Smooth muscle cell (in vitro differentiated cells): ENCODE results near the gene ZFHX2. TPM values are rescaled to one million over a fixed set of nuclear protein-coding genes. Genes with fewer than 3 reads are reported as not detected.

Source experiments
- DNase-seq: peaks from one replicate; lab custom pipeline; 2025; ENCODE audit not compliant: unreplicated experiment; lab: John Stamatoyannopoulos, UW
- H2AFZ ChIP-seq: fragments of 200-600 bp; sonication (generic); 2 replicates; pipeline ENCODE4 v1.6.0; 2016; ENCODE audit warnings: antibody characterized with exemption, low read depth, mild to moderate bottlenecking
- H3F3A ChIP-seq: fragments of 200-600 bp; sonication (generic); 2 replicates; pipeline ENCODE4 v1.6.0; 2017; ENCODE audit warnings: antibody characterized with exemption, low read depth
- H3K27ac ChIP-seq: fragments of 200-600 bp; sonication (generic); 2 replicates; pipeline ENCODE4 v1.5.1; 2016; ENCODE audit warnings: low read depth, mild to moderate bottlenecking
- H3K27me3 ChIP-seq: fragments of 200-600 bp; sonication (generic); 2 replicates; pipeline ENCODE4 v1.6.1; 2016; ENCODE audit warnings: low read depth, mild to moderate bottlenecking
- H3K36me3 ChIP-seq: fragments of 200-600 bp; sonication (generic); 2 replicates; pipeline ENCODE4 v1.5.1; 2016; ENCODE audit warnings: low read depth
- H3K4me1 ChIP-seq: fragments of 200-600 bp; sonication (generic); 2 replicates; pipeline ENCODE4 v1.5.1; 2016; ENCODE audit warnings: low read depth
- H3K4me2 ChIP-seq: fragments of 200-600 bp; sonication (generic); 2 replicates; pipeline ENCODE4 v1.6.0; 2016; ENCODE audit warnings: mild to moderate bottlenecking
- H3K4me3 ChIP-seq: fragments of 200-600 bp; sonication (generic); 2 replicates; pipeline ENCODE4 v1.5.1; 2016; ENCODE audit warnings: mild to moderate bottlenecking
- H3K79me2 ChIP-seq: fragments of 200-600 bp; sonication (generic); 2 replicates; pipeline ENCODE4 v1.6.0; 2016; ENCODE audit warnings: low read depth, mild to moderate bottlenecking
- H3K9ac ChIP-seq: fragments of 200-600 bp; sonication (generic); 2 replicates; pipeline ENCODE4 v1.6.0; 2016; ENCODE audit warnings: low read depth
- H3K9me3 ChIP-seq: fragments of 200-600 bp; sonication (generic); replicated peaks from 2 replicates; pipeline ENCODE4 v1.5.1; 2016; ENCODE audit warnings: low read depth
- H4K20me1 ChIP-seq: fragments of 200-600 bp; sonication (generic); 2 replicates; pipeline ENCODE4 v1.6.0; 2016; ENCODE audit warnings: low read depth
- CTCF ChIP-seq: fragments of 200-600 bp; sonication (generic); IDR thresholded peaks from 2 replicates; pipeline ENCODE4 v1.5.1; 2017; ENCODE audit warnings: borderline replicate concordance, mild to moderate bottlenecking, antibody characterized with exemption; ENCODE audit not compliant: insufficient read depth, poor library complexity, severe bottlenecking
- WGBS: methylation state at CpG from one replicate; pipeline ENCODE4 v1.1.7; 2016; ENCODE audit warnings: low lambda C conversion rate; 5-methylcytosine and 5-hydroxymethylcytosine counted together
- polyA plus RNA-seq: library from polyadenylated mRNA; unstranded; fragments of >200 nt; fragmentation: Nextera tagmentation; extraction: Ambion mirVana; gene quantifications from 2 replicates; pipeline ENCODE4 v1.2.1, GENCODE V29; 2016
- total RNA-seq: library from RNA; depleted of rRNA; stranded (reverse); fragments of >200 nt; gene quantifications from 2 replicates; pipeline ENCODE4 v1.2.3, GENCODE V29; 2014

ZFHX2 gene
- total and polyA plus RNA-seq, 2 experiments from 2014 or later = 0.27 to 1.4 TPM

- Histone ChIP-seq H3K27ac (no peak overlapping the region), H3F3A (peaks cover 6% of the 10 kb centered on the region), H3K9ac (no peak overlapping the region), H3K27me3 (peaks cover 2% of the 10 kb centered on the region), H3K79me2 (no peaks in the 10 kb centered on the region), H3K4me2 (peak overlapping the region; percentile 97), H3K9me3 (no peaks in the 10 kb centered on the region), H3K4me1 (peaks cover 24% of the 10 kb centered on the region), H3K36me3 (no peaks in the 10 kb centered on the region), H4K20me1 (no peaks in the 10 kb centered on the region), H3K4me3 (peak overlapping the region; percentile 68), H2AFZ (no peak overlapping the region)
- DNase-seq = no peak
- 91% methylated on average over 2 of the region's 2 CpGs for WGBS
- no peak for TF ChIP-seq CTCF
Observed at GRCh38 chr14:23568021-23568599, 16.5 kb upstream of the ZFHX2 start.

- Histone ChIP-seq H3K27ac (no peak within 1 kb of the TSS), H3K36me3 (no peaks in the 10 kb centered on the region), H3K79me2 (no peaks in the 10 kb centered on the region), H3F3A (peaks cover 6% of the 10 kb centered on the region), H3K4me1 (peaks cover 24% of the 10 kb centered on the region), H4K20me1 (no peaks in the 10 kb centered on the region), H3K4me2 (peak within 1 kb of the TSS; percentile 97), H3K9me3 (no peaks in the 10 kb centered on the region), H3K9ac (peak within 1 kb of the TSS; percentile 42), H3K4me3 (peak within 1 kb of the TSS; percentile 68), H3K27me3 (no peaks in the 10 kb centered on the region), H2AFZ (peak within 1 kb of the TSS; percentile 87)
- TF ChIP-seq CTCF = no peak
- DNase-seq = peak; percentile 75
- under 1% methylated on average over 47 of the region's 53 CpGs for WGBS
Observed at GRCh38 chr14:23567186-23568020, 15.8 kb upstream of the ZFHX2 start, which contains the start of gene AP1G2. Gene AP1G2 (minus strand): TSS chr14:23567791. CDS start chr14:23567314, 477 bp downstream.

- peak overlapping the region; percentile 68 for H3K4me3 ChIP-seq
- H3K79me2 ChIP-seq = no peaks in the 10 kb centered on the region
- no peaks in the 10 kb centered on the region for H4K20me1 ChIP-seq
- peak overlapping the region; percentile 97 for H3K4me2 ChIP-seq
- H3K4me1 ChIP-seq = peaks cover 24% of the 10 kb centered on the region
- DNase-seq = no peak
- H3K9me3 ChIP-seq = no peaks in the 10 kb centered on the region
- H3K9ac ChIP-seq = peak overlapping the region; percentile 42
- H3K36me3 ChIP-seq = no peaks in the 10 kb centered on the region
- 37% methylated on average over 5 of the region's 5 CpGs for WGBS
- H3F3A ChIP-seq = peaks cover 6% of the 10 kb centered on the region
- no peaks in the 10 kb centered on the region for H3K27me3 ChIP-seq
- no peak for TF ChIP-seq CTCF
- H3K27ac ChIP-seq = no peak overlapping the region
- H2AFZ ChIP-seq = peak overlapping the region; percentile 87
Observed at GRCh38 chr14:23566778-23567185, 15.2 kb upstream of the ZFHX2 start.
